HG02610 (cell line): ENCODE results near the gene CAVIN1.
"Not testable (repeated sequence)": the region's sequence is repeated elsewhere in the genome, so short reads cannot be mapped to it uniquely, and the experiment has no call there.

Source experiments
- ATAC-seq: cut with Tn5 transposase; IDR thresholded peaks from one replicate; pipeline ENCODE4 v1.9.1; 2021; ENCODE audit warnings: mild to moderate bottlenecking, moderate library complexity; ENCODE audit not compliant: unreplicated experiment

Gene CAVIN1

DNA sequence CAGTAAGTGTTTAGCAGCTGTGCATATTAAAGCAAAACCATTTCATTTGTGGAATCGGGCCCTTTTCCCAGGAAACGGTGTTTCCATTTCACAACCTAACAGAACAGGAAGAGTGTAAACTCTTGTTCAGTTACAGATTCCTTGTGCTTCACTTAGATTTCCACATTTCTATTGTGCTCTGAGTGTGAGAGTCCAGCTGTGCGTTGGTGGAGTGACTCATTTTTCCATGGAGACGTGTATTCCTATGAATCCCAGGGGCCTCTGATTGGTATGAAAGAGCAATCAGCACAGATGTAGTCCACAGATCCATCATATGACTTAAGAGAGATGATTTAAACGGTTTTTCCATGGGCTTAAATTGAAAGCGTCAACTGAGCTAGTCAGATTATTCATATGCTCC is 13.3 kb upstream of the CAVIN1 start:
- ATAC-seq, result no peak

DNA sequence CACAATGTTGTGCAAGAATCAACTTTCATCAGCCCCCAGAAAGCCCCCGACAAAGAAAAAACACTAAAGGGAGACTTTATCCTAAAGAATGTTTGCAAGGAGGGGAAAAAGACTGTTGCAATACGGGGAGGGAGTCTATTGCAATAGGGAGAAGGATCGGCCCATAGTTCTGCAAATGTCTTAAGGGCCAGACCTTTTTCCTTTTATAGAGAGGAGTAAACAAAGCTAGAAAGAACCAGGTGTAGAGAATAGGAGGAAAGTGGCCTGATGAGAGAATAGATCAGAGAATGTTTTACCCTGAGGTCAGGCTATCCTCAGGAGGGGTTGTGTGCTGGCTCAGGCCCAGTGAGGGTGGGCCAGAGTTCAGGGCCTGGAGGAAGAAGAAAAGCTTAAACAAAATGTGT is 8.7 kb upstream of the CAVIN1 start:
- ATAC-seq, result no peak

DNA sequence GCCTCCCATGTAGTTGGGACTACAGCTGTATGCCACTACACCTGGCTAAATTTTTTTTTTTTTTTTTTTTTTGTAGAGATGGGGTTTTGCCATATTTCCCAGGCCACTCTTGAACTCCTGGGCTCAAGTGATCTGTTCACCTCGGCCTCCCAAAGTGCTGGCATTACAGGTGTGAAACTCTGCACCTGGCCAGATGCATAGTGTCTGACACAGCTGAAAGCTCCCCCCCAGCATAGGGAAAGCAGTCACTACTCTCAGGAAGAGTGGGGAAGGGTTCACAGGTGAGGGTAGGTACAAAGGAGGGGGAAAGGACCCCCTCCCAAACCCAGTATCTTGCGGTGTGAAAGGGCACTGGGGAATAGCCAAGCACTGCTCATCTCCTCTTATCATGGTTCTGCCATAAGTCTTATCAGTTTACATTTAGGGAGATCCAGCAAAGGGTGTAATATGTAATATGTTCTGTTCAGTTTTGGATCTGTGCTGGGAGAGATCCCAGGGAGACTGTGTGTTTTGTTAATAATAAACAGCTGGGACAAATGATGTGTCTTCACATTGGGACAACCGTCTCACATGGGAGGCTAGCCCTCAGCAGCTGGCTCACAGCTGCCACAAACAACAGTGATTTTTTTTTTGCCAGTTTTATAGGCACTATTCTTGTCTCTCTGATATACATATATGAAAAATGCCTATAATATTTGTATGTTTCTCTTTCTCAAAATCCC is 6.8 kb upstream of the CAVIN1 start:
- no peak for ATAC-seq

DNA sequence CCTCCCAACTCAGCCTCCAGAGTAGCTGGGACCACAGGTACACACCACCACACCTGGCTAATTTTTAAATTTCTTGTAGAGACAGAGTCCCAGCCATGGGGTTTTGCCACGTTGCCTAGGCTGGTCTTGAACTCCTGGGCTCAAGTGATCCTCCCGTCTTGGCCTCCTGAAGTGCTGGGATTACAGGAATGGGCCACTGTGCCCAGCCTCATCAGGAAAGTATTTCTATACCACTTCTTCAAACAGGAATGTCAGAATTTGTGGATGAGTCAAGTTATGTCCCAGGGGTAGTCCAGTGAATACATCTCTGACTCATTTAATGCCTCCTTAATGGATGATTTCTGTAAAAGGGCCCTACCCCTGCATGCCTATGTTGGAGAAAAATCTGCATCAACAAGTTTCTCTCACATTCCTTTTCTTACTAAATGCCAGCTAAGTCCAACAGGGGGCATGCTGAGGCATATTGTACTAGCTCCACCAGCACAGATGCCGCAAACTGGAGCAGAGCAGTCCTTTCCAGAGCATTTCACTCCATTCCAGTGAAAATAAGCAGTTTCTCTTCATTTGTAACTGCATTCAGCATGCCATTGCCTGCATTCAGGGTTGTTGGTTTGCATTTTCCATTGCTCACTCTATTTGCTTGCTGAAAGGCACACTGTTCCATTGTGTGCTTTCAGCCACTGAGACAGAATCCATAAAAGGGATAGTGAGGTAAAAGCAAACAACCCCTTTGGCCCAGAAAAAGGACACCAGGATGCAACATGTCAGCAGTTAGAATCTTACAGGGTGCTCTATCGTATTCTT is 5.3 kb upstream of the CAVIN1 start:
- ATAC-seq, result no peak

DNA sequence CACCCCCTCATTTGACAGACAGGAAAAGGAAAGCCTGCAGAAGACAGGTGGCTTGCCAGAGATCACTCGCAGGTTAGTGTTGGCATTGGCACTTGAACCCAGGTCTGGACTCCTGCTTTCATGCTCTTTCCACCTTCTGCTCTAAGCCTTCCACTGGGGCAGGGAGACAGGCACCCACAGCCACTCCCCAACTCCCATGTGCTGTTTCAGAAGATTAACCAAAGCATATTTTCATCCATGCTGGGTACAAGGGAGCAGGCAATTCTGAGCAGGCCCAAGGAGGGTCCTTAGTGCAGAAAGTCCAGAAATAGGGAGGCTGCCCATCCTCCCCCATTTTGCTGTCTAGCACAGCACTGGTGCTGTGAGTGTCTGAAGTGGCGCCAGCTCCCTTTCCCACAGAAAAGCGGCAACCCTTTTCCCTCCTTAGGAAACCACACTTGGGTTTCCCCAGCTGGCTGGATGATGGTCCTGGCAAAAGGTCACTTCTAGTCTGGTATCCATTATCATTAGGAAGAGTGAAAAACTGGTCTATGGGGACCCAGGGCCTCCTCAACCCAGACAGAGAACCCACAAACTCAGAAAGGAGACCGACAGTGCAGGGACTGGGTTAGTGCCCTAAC is 2.0 kb upstream of the CAVIN1 start:
- no peak for ATAC-seq

DNA sequence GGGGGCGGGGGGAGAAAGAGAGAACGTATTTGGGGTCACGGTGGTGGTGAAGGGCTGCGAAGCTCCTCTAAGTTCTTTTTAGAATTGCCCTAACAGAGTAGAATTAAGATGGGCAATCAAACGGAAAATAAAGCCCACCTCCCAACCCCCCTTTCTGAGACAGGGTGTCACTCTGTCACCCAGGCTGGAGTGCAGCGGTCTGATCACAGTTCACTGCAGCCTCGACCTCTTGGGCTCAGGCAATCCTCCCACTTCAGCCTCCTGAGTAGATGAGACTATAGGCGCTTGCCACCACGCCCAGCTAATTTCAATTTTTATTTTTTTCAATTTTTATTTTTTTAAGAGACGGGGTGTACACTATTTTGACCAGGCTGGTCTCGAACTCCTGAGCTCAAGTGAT is 710 bp upstream of the CAVIN1 start:
- ATAC-seq, result no peak

DNA sequence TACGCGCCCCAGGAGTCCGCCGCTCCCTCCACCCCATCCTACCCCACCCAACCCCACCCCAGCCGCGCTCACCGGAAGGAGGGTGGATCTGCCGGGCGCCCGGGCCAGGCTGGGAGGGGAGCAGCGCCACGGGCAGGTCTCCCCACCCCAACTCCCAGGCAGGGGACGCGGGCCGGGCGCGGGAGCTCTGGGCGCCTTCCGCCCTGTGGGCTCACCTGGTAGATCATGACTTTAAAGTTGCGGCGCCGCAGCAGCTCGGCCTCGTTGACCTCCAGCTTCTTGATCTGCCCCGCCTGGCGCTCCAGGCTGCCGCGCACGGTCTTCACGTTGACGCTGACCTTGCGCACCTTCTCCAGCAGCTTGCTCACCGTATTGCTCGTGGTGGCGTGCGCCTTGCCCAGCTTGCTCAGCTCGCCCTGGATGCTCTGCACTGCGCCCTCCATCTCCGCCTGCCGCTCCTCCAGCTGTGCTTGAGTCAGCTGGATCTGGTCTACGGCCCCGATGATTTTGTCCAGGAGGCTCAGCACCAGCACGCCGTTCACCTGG is 571 bp downstream of the CAVIN1 start:
- ATAC-seq, result no peak

DNA sequence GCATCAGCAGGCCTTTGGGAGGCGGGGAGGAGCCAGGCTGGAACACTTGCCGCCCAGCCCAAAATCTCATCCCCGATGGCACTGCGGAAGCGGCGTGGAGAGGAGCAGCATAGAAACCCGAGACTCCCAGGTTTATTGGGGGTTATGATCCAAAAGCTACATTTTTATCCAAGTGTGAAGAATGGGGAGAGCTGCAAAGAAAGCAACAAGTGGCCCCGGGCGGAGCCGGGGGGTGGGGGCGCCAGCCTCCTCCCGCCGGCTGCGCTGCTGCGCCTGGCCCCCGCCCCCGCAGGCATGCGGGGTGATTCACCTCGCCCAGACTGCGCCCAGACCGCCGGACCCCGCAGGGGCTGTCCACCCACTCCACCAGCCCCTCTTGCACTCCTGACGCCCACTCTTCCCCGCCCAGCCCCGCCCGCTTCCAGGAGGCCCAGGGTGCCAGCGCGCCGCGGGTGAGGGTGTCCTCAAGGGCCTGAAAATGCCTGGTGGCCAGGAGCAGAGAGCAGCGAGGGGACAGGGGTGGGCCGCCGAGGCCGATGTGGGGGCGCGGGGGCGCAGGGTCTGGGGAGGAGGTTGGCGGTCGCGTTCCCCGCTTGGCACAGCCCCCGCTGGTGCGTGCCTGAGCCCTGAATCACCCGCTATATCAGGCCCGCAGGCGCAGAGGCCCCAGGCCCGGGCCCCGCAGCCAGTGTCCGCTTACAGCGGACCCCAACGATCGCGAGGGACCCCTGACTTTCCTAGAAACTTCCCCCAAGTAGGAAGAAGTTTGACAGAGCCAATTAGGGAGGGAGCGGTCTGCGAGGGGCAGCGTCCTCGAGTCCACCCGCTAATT is 1.3 kb downstream of the CAVIN1 start:
- ATAC-seq, result no peak

DNA sequence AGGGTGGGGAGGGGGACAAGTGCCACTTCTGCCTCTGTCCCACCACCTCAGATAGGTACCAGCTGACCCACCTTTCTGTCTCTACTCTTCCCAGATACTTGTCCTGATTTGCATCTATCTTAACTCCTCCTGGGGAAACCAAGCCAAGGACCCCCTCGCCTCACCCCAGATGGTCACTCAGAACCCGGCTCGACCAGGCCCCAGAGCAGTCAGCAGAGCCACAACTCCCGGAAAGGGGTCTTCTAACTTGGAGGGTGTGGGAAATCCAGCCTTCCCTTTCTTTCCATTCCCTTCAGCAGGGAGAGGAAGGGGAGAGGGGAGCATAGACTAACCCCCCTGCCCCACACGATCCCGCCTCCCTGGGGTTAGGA is 1.9 kb downstream of the CAVIN1 start:
- no peak for ATAC-seq

DNA sequence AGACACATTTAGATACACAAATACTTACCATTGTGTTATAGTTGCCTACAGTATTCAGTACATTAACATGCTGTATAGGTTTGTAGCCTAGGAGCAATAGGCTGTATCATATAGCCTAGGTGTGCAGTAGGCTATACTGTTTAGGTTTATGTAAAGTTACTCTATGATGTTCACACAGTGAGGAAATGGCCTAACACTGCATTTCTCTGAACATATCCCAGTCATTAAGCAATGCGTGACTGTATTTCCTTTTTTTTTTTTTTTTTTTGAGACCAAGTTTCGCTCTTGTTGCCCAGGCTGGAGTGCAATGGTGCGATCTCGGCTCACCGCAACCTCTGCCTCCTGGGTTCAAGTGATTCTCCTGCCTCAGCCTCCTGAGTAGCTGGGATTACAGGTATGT is 5.1 kb downstream of the CAVIN1 start:
- not testable (repeated sequence) for ATAC-seq

DNA sequence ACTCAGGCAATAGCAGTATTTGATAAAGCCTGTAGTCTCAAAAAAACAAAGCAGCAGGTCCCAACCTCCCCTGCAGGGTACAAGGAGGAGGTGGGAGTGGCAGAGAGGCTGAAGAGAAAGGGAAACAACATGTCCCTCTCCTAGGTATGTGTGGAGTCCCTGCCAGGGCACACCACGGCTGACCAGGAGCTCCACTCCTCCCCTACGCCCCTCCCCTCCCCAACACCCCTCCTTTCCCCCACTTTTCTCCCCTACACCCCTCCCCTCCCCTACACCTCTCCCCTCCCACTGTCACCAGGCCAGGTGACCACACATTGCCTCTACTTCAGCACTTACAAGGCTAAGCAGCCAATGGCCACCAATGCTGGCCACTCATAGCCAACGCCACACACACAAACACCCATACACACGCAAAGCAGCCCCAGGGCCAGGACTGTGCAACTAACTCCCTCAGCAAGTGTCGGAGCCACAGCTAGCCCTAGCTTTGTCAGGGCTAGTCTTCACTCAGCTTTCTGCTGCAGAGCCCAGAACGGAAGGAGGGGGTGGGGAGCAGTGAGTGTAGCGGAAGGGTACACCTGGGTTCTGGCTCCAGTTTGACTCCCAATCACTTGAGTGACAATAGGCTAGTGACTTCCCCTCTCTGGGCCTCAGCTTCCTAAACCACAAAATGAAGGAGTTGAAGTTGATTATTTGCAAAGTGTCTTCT is 8.2 kb downstream of the CAVIN1 start:
- no peak for ATAC-seq

DNA sequence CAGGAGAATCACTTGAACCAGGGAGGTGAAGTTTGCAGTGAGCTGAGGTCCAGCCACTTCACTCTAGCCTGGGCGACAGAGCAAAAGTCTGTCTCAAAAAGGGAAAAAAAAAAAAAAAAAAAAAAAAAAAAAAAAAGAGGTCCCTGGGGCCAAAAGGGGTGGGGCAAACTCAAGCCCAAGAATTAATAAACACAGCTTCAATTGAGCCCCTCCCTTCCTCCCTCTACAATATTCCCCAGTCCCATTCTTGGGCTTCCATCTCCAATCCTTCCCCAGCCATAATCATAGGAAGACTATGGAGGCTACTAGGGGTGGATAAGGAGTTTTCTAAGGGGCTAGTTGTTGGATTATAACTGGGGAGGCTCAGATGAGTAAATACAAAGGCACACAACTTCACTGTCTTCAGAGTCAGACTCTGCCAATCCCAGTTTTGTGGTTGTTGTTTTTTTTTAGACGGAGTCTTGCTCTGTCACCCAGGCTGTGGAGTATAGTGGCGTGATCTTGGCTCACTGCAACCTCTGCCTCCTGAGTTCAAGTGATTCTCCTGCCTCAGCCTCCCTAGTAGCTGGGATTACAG is 9.5 kb downstream of the CAVIN1 start:
- no peak for ATAC-seq

DNA sequence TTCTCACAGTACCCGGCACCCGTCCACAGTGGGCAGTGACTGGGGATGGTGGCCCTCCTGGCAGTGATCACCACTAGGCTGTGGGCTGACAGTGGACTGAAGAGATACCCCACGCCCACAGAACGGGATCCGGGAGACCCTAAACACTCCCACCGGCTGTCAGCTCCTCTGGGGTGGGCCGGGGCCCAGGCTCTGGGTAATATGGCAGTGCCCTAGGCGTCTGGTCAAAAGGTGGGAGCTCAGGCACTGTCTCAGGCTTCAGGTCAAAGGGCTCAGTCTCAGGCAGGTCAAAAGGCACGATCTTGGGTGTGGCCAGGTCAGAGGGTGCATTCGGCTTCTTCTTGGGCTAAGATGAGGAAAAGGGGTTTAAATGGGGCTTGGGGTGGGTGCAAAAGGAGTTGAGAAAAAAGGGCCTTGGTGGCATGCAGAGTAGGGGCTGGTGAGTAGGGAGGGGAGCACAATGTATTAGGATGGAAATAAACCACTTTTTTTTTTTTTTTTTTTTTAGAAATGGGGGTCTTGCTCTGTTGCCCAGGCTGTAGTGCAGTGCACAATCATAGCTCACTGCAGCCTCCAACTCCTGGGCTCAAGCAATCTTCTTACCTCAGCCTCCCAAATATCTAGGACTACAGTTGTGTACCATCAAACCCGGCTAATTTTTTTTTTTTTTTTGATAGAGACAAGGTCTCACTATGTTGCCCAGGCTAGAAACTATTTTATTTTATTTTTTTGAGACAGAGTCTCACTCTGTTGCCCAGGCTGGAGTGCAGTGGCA is 11.0 kb downstream of the CAVIN1 start:
- no peak for ATAC-seq

DNA sequence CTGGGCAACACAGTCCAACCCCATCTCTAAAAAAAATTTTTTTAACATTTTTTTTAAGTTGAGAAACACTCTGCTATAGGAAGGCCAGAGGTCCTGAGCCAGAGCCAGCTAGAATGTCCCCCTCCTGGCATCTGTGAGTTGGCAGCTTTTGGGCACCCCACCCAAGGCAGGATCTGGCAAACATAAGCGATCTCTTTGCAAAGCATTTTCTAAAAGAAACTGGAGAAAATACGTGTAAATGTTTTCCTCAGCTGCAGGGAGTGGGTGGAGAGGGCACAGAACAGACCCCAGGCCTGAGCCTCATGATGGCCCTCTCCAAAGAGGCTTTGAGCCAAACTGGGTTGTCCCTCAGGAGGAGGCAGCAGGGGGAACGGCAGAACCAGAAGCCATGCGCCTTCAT is 11.7 kb downstream of the CAVIN1 start:
- no peak for ATAC-seq

DNA sequence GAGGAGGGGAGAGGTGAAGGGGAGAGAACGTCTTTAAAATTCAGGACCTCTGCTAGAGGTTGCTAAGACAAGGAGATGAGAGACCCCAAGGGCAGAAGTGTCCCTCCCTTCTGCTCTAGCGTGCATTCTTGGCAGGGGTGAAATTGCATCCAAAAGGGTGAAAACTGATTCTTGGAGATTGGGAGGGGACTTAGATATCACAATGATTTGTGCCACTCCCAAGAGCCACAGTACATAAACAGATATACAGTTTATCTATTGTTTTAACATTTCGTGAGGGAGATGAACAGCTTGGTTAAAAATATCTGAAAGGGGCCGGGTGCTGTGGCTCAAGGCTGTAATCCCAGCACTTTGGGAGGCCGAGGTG is 12.8 kb downstream of the CAVIN1 start:
- ATAC-seq, result no peak

DNA sequence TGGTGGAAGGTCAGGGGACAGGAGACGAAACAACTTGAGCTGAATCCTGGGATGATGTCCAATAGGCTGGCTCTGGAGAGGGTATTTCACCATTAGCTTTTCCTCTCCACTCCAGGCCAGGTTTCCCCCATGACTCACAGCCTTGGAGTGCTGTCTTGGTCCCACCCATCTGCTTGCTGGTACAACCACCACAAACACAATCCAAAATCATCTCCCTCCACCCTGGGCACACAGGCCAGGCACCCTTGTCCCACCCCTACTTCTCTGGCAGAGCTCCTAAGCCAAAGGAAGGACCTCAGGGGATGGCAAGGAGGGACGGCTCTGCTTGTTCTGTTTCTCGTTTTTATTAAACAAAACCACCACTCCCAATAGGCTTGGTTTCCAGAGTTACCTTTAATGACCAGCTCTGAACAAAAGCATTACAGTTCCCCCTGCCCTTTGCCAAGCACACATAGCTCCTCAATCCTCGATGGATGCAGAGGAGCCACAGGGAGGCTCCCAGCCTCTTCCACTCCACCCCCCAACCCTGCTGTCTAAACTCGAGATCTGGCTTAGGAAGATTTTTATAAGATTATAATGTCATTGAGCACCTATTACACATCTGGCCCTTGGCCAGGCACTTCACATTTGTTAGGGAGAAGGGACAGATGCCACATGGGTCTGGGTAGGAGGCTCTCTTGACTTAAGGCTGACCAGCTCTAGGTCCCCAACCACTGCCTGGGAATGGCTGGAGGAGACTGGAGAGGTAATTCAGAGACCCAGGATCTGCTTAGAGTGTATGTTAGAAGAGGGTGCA is 13.3 kb downstream of the CAVIN1 start:
- no peak for ATAC-seq

DNA sequence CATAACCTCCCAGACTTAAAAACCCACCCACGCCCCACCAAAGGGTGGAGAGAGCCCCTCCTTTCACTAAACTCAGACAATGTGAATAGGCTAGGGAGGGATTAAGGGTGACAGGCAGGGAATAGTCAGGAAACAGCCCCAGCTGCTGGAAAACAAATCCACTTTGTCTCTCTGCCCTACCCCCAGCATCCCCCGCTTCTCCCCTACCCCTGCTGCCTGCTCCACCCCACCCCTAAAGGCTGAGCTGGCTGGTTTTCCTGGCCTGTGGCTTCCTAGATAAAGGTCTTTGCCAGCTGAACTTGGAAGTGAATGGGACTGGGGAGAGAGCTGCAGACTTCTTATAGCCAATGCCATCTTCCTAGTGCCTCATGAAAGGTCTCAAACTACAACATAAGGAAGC is 15.0 kb downstream of the CAVIN1 start:
- no peak for ATAC-seq

DNA sequence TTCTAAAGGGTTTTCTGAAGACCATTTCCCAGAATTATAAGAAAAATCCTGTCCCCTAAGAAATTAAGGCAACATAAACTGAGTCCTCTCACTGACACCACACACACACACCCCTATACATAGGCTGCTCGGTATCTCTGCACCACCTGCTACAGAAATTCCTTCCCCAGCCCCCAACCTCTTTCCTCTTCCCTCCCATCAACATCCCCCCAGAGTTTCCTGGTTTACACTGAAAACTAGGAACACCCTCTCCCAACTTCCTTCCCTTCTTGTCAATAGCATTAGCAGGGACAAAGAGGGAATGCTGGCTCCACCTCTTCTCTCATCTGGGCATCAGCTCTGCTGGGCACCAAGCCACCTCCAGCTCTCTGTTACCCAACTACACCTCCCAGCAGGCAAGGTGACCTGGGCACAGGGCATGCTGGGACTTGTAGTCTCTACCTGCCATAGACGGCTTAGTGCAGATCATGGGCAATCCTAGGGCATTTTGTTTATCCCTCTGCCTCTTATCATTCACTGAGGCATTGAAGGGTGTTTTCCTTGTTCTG is 15.7 kb downstream of the CAVIN1 start:
- ATAC-seq, result peak; percentile 58
